ENCODE data around the gene MEF2D. TPM values are rescaled to one million over a fixed set of nuclear protein-coding genes. Genes with fewer than 3 reads are reported as not detected.

The MEF2D gene
- total RNA-seq, 1 experiment from 2014 or later, result 18.3 TPM

DNA sequence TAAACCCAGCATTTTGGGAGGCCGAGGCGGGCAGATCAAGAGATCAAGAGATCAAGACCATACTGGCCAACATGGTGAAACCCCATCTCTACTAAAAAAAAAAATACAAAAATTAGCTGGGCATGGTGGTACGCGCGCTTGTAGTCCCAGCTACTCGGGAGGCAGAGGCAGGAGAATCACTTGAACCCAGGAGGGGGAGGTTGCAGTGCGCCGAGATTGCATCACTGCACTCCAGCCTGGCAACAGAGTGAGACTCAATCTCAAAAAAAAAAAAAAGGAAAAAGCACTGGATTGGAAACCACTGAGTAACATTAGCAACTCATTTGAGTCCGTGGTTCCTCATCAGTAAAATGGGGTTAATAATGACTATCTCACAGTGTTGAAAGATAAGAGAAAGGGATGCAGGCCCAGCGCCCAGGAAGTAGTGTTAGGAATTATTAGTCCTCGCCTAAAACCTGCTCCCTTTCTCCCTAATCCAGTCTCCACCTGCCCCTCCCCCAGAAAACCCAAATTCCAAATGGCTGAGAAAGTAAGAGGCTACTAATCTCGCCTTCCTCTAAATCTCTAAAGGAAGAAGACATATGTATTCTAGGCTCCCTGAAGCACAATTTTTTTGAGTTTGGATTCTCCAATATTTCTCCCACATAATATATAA is 82.0 kb downstream of the MEF2D start:
- H3K4me3 ChIP-seq (ENCODE audit: low read depth, low read length, poor library complexity, severe bottlenecking), result no peak overlapping the region
- peaks cover 77% of the 10 kb centered on the region for H3K27me3 ChIP-seq (replicated peaks; ENCODE audit: insufficient read depth, low read depth, low read length, poor library complexity)
- BruUV-seq (replicated peaks), result no TSS peak
- no peak for DNase-seq (ENCODE audit: low spot score)
- intact Hi-C loops (cut with micrococcal nuclease; ENCODE audit: unreplicated experiment), result no loop called here
- TF ChIP-seq EZH2 (IDR thresholded peaks at IDR 0.05; ENCODE audit: borderline replicate concordance, low read depth, low read length, poor library complexity, severe bottlenecking), result no peak
- TF ChIP-seq, protein P1, sequence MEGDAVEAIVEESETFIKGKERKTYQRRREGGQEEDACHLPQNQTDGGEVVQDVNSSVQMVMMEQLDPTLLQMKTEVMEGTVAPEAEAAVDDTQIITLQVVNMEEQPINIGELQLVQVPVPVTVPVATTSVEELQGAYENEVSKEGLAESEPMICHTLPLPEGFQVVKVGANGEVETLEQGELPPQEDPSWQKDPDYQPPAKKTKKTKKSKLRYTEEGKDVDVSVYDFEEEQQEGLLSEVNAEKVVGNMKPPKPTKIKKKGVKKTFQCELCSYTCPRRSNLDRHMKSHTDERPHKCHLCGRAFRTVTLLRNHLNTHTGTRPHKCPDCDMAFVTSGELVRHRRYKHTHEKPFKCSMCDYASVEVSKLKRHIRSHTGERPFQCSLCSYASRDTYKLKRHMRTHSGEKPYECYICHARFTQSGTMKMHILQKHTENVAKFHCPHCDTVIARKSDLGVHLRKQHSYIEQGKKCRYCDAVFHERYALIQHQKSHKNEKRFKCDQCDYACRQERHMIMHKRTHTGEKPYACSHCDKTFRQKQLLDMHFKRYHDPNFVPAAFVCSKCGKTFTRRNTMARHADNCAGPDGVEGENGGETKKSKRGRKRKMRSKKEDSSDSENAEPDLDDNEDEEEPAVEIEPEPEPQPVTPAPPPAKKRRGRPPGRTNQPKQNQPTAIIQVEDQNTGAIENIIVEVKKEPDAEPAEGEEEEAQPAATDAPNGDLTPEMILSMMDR (conservative IDR thresholded peaks at IDR 0.05; ENCODE audit: low read depth, low read length), result no peak
- POLR2A ChIA-PET (ENCODE audit: low non-redundant PET), result no interaction called here
- no peaks in the 10 kb centered on the region for H3K9me3 ChIP-seq (ENCODE audit: low read depth, low read length, poor library complexity, severe bottlenecking)
- no peaks in the 10 kb centered on the region for H3K36me3 ChIP-seq (ENCODE audit: insufficient read depth, low read length, poor library complexity, severe bottlenecking)
- H3K4me1 ChIP-seq (ENCODE audit: insufficient read depth, low read length, poor library complexity, severe bottlenecking), result peaks cover 14% of the 10 kb centered on the region
- H3K27ac ChIP-seq (ENCODE audit: low read depth, low read length, poor library complexity, severe bottlenecking), result no peak overlapping the region
- CTCF ChIA-PET, result interaction anchor here (2.3 kb wide), 1 partner anchor 33 kb away, joined by 14 read pairs; no protein-coding TSS in a partner anchor

DNA sequence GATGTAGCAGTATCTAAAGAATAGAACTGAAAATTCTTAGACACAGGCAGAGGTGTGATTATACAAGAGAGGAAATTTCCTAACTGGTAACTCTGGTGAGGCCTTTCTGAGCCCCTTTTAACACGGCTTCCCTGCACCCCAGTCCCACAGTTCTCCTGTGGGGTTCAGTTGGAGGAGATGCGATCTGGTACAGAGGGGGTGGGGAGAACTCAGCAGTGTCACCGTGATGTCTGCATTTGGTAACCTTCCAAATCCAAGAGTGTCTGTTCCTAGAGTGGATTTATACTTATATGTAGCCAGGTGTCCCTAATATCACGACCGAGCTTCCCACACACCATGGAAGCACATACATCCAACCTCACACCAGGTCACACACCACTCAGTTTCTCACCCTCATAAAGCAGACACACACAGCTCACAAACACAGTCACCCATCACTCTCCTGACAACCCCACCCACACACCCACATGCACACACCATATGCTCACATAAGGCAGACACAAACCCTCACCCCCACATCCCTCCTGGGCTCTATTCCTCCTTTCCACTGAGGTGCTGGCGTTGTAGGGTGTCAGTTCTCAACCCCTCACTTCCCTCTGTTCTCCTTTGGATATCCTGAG is 83.1 kb downstream of the MEF2D start:
- H3K4me1 ChIP-seq (ENCODE audit: insufficient read depth, low read length, poor library complexity, severe bottlenecking), result peaks cover 14% of the 10 kb centered on the region
- no peak overlapping the region for H3K4me3 ChIP-seq (ENCODE audit: low read depth, low read length, poor library complexity, severe bottlenecking)
- intact Hi-C loops (cut with micrococcal nuclease; ENCODE audit: unreplicated experiment), result loop anchor here (2.0 kb wide), 1 partner anchor 15 kb away; no protein-coding TSS in a partner anchor
- peaks cover 67% of the 10 kb centered on the region for H3K27me3 ChIP-seq (replicated peaks; ENCODE audit: insufficient read depth, low read depth, low read length, poor library complexity)
- H3K36me3 ChIP-seq (ENCODE audit: insufficient read depth, low read length, poor library complexity, severe bottlenecking), result no peaks in the 10 kb centered on the region
- BruUV-seq (replicated peaks), result no TSS peak
- CTCF ChIA-PET, result interaction anchor here (0.7 to 2.3 kb wide), 2 partner anchors 28 to 32 kb away, joined by 3 to 14 read pairs; no protein-coding TSS in a partner anchor
- POLR2A ChIA-PET (ENCODE audit: low non-redundant PET), result no interaction called here
- H3K9me3 ChIP-seq (ENCODE audit: low read depth, low read length, poor library complexity, severe bottlenecking), result no peaks in the 10 kb centered on the region
- no peak for DNase-seq (ENCODE audit: low spot score)
- TF ChIP-seq, protein P1 (conservative IDR thresholded peaks at IDR 0.05; ENCODE audit: low read depth, low read length), result no peak
- TF ChIP-seq EZH2 (IDR thresholded peaks at IDR 0.05; ENCODE audit: borderline replicate concordance, low read depth, low read length, poor library complexity, severe bottlenecking), result no peak
- no peak overlapping the region for H3K27ac ChIP-seq (ENCODE audit: low read depth, low read length, poor library complexity, severe bottlenecking)

DNA sequence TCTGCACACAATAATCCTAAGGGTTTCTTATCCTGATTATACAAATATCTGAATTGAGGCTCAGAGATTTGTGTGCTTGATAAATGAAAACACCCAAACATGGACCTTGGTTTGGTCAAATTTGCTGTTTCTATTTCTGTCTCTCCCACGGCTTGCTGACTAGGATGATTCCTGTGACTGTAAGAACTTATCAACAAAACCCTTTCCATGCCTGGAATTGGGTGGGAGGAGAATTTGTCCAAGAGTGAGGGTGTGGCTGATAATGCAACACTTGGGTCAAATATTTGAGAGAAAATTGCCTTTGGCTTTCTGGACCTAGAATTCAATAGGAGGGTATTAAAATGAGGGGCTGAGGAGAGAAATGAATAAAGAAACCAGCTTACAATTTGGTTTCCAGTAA is 83.6 kb downstream of the MEF2D start:
- peaks cover 14% of the 10 kb centered on the region for H3K4me1 ChIP-seq (ENCODE audit: insufficient read depth, low read length, poor library complexity, severe bottlenecking)
- H3K27me3 ChIP-seq (replicated peaks; ENCODE audit: insufficient read depth, low read depth, low read length, poor library complexity), result peaks cover 62% of the 10 kb centered on the region
- no peaks in the 10 kb centered on the region for H3K9me3 ChIP-seq (ENCODE audit: low read depth, low read length, poor library complexity, severe bottlenecking)
- TF ChIP-seq, protein P1 (conservative IDR thresholded peaks at IDR 0.05; ENCODE audit: low read depth, low read length), result no peak
- no peak for TF ChIP-seq EZH2 (IDR thresholded peaks at IDR 0.05; ENCODE audit: borderline replicate concordance, low read depth, low read length, poor library complexity, severe bottlenecking)
- no TSS peak for BruUV-seq (replicated peaks)
- DNase-seq (ENCODE audit: low spot score), result no peak
- no peak overlapping the region for H3K4me3 ChIP-seq (ENCODE audit: low read depth, low read length, poor library complexity, severe bottlenecking)
- no peaks in the 10 kb centered on the region for H3K36me3 ChIP-seq (ENCODE audit: insufficient read depth, low read length, poor library complexity, severe bottlenecking)
- CTCF ChIA-PET, result no interaction called here
- POLR2A ChIA-PET (ENCODE audit: low non-redundant PET), result no interaction called here
- intact Hi-C loops (cut with micrococcal nuclease; ENCODE audit: unreplicated experiment), result loop anchor here (2.0 kb wide), 1 partner anchor 14 kb away; no protein-coding TSS in a partner anchor
- H3K27ac ChIP-seq (ENCODE audit: low read depth, low read length, poor library complexity, severe bottlenecking), result no peak overlapping the region

Measured in A673 (cell line).